Measurements from ENCODE around the gene TMED1.

DNA sequence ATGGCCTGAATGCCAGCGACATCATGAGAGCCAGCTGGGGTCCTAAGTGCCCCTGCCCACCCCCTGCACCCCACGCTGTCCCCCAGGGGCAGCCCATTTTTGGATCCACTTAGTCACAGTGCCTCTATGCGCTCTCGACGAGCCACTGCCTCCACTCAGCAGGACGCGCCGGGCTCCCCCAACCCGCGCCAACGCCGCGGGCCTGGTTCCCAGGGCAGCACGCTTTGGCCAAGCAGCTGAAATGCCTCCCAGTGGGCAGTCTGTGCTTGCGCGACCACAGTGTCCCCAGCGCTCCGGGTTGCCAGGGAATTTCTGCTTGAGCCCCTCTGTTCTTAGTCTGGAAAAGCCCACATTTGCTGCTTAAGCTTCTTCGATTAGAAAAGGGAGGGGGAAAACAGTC lies 39.4 kb downstream of the TMED1 start:
- TF ChIP-seq, protein P1, sequence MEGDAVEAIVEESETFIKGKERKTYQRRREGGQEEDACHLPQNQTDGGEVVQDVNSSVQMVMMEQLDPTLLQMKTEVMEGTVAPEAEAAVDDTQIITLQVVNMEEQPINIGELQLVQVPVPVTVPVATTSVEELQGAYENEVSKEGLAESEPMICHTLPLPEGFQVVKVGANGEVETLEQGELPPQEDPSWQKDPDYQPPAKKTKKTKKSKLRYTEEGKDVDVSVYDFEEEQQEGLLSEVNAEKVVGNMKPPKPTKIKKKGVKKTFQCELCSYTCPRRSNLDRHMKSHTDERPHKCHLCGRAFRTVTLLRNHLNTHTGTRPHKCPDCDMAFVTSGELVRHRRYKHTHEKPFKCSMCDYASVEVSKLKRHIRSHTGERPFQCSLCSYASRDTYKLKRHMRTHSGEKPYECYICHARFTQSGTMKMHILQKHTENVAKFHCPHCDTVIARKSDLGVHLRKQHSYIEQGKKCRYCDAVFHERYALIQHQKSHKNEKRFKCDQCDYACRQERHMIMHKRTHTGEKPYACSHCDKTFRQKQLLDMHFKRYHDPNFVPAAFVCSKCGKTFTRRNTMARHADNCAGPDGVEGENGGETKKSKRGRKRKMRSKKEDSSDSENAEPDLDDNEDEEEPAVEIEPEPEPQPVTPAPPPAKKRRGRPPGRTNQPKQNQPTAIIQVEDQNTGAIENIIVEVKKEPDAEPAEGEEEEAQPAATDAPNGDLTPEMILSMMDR (optimal IDR thresholded peaks at IDR 0.05 in 1 of 3, IDR thresholded peaks at IDR 0.05 in 1 of 3, conservative IDR thresholded peaks at IDR 0.05 in 1 of 3; ENCODE audit: extremely low read depth in 1 of 3, insufficient read depth in 2 of 3, low read length in 3 of 3), result no peak
- TF ChIP-seq EZH2 (IDR thresholded peaks at IDR 0.05; ENCODE audit: low read length), result no peak
